Measurements from ENCODE around the gene AFF2. TPM values are rescaled to one million over a fixed set of nuclear protein-coding genes. Genes with fewer than 3 reads are reported as not detected.

Gene AFF2
- total and polyA plus RNA-seq, 2 donors from 2014 or later = 0.09 to 5.7 TPM

DNA sequence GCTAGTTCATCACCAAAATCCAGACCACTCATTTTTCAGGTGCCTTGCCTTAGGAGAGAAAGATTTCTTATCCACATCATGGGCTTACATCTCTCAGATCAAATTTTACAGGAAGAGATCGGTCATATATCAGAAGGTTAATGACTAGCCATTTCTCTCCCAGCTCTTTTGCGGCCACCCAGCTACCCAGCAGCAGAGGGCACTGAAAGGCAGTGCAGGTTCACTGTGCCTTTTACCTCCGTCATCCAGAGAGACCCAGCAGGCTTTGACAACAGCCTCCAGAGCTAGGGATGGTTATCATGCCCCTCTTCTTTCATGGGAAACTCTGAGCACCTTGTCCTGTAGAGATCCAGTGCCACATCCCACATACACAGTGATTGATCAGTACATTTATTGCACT, 384.8 kb downstream of the AFF2 start:
- FAIRE-seq (no peak), DNase-seq (no peak)
- Histone ChIP-seq H3K27ac (ENCODE audit: low read depth in 2 of 2, low read length in 2 of 2) (no peak overlapping the region), H3K4me3 (ENCODE audit: low read length in 3 of 3) (no peak overlapping the region), H3K9me3 (ENCODE audit: control insufficient read depth in 2 of 3, insufficient read depth in 1 of 3, low read length in 3 of 3) (no peaks in the 10 kb centered on the region), H3K27me3 (ENCODE audit: control insufficient read depth, insufficient read depth, low read length) (peaks cover 3% of the 10 kb centered on the region), H3K9ac (ENCODE audit: low read length in 3 of 3) (no peak overlapping the region), H3K36me3 (ENCODE audit: control insufficient read depth in 2 of 3, insufficient read depth in 3 of 3, low read length in 3 of 3) (no peaks in the 10 kb centered on the region), H3K4me1 (ENCODE audit: control insufficient read depth in 2 of 3, insufficient read depth in 2 of 3, low read depth in 1 of 3, low read length in 3 of 3) (no peaks in the 10 kb centered on the region)
- TF ChIP-seq, protein P1, sequence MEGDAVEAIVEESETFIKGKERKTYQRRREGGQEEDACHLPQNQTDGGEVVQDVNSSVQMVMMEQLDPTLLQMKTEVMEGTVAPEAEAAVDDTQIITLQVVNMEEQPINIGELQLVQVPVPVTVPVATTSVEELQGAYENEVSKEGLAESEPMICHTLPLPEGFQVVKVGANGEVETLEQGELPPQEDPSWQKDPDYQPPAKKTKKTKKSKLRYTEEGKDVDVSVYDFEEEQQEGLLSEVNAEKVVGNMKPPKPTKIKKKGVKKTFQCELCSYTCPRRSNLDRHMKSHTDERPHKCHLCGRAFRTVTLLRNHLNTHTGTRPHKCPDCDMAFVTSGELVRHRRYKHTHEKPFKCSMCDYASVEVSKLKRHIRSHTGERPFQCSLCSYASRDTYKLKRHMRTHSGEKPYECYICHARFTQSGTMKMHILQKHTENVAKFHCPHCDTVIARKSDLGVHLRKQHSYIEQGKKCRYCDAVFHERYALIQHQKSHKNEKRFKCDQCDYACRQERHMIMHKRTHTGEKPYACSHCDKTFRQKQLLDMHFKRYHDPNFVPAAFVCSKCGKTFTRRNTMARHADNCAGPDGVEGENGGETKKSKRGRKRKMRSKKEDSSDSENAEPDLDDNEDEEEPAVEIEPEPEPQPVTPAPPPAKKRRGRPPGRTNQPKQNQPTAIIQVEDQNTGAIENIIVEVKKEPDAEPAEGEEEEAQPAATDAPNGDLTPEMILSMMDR (IDR thresholded peaks at IDR 0.05; ENCODE audit: borderline replicate concordance, extremely low read depth, insufficient read depth) = no peak
- intact Hi-C loops (cut with DNase I) = no loop called here

DNA sequence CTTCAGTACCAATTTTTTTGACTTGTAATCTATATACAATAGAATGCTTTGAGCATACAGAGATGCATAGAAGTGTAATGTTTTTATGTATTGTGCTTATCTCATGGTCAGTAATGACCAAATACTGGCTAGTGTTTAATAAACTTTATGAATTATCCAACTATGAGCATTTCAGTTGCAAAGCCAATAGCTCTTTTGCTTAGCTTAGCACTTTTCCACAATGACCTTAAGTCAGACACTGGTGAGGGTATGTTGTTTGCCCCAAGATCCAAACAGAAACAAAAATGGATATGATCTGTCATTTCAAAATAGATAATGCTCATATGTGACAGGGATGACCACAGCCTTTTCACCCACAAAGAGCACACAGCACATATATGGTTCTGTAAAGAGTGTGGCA, 393.0 kb downstream of the AFF2 start:
- intact Hi-C loops (cut with DNase I) = no loop called here
- no peaks in the 10 kb centered on the region for H3K4me1 ChIP-seq (ENCODE audit: control insufficient read depth in 2 of 3, insufficient read depth in 2 of 3, low read depth in 1 of 3, low read length in 3 of 3)
- H3K27me3 ChIP-seq (ENCODE audit: control insufficient read depth, insufficient read depth, low read length) = peaks cover 2% of the 10 kb centered on the region
- FAIRE-seq (no peak), DNase-seq (no peak)
- no peak overlapping the region for H3K27ac ChIP-seq (ENCODE audit: low read depth in 2 of 2, low read length in 2 of 2)
- TF ChIP-seq, protein P1 (IDR thresholded peaks at IDR 0.05; ENCODE audit: borderline replicate concordance, extremely low read depth, insufficient read depth) = no peak
- no peaks in the 10 kb centered on the region for H3K9me3 ChIP-seq (ENCODE audit: control insufficient read depth in 2 of 3, insufficient read depth in 1 of 3, low read length in 3 of 3)
- H3K4me3 ChIP-seq (ENCODE audit: low read length in 3 of 3) = no peak overlapping the region
- no peaks in the 10 kb centered on the region for H3K36me3 ChIP-seq (ENCODE audit: control insufficient read depth in 2 of 3, insufficient read depth in 3 of 3, low read length in 3 of 3)
- no peak overlapping the region for H3K9ac ChIP-seq (ENCODE audit: low read length in 3 of 3)

DNA sequence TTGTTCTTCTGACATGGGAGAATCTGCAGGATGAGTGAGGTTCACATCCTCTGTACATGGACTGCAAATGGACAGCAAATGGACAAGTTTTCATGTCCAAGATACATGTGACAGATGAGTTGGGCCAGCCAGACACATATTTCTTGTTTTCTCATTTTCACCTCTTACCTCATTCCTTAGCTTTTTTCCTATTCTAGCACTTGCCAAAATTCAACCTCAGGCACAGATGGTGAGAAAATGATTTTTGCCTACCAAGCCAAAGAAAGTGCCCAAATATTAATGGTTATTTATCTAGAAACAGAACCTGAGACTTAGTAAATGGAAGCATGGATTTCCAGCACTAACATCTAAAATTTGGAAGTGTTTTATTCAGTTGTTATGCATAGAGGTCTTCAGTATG, 402.2 kb downstream of the AFF2 start:
- Histone ChIP-seq H3K27ac (ENCODE audit: low read depth in 2 of 2, low read length in 2 of 2) (no peak overlapping the region), H3K27me3 (ENCODE audit: control insufficient read depth, insufficient read depth, low read length) (peaks cover 3% of the 10 kb centered on the region), H3K4me3 (ENCODE audit: low read length in 3 of 3) (no peak overlapping the region), H3K9ac (ENCODE audit: low read length in 3 of 3) (no peak overlapping the region), H3K9me3 (ENCODE audit: control insufficient read depth in 2 of 3, insufficient read depth in 1 of 3, low read length in 3 of 3) (no peaks in the 10 kb centered on the region), H3K36me3 (ENCODE audit: control insufficient read depth in 2 of 3, insufficient read depth in 3 of 3, low read length in 3 of 3) (no peaks in the 10 kb centered on the region), H3K4me1 (ENCODE audit: control insufficient read depth in 2 of 3, insufficient read depth in 2 of 3, low read depth in 1 of 3, low read length in 3 of 3) (no peaks in the 10 kb centered on the region)
- intact Hi-C loops (cut with DNase I) = no loop called here
- FAIRE-seq (no peak), DNase-seq (no peak)
- TF ChIP-seq, protein P1 (IDR thresholded peaks at IDR 0.05; ENCODE audit: borderline replicate concordance, extremely low read depth, insufficient read depth) = no peak

DNA sequence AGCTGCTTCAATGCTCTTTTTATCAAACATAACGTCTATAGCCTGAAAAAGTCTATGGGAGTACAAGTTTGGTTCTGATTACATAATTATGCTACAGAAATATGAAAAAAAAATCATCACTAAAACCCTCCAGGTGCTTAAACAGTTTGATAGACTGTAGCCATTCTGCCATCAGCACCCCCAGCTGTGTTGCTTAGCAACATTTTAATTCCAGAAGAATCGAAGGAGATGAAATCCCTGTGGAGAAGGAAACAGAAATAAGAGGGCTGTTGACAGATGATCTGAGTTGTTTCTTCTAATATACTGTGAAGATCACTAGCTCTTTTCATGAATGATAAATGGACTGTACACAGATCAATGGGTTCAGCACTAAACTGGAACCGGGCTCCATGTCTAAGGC, 402.8 kb downstream of the AFF2 start:
- Histone ChIP-seq H3K36me3 (ENCODE audit: control insufficient read depth in 2 of 3, insufficient read depth in 3 of 3, low read length in 3 of 3) (no peaks in the 10 kb centered on the region), H3K27me3 (ENCODE audit: control insufficient read depth, insufficient read depth, low read length) (peaks cover 3% of the 10 kb centered on the region), H3K27ac (ENCODE audit: low read depth in 2 of 2, low read length in 2 of 2) (no peak overlapping the region), H3K9ac (ENCODE audit: low read length in 3 of 3) (no peak overlapping the region), H3K9me3 (ENCODE audit: control insufficient read depth in 2 of 3, insufficient read depth in 1 of 3, low read length in 3 of 3) (no peaks in the 10 kb centered on the region), H3K4me1 (ENCODE audit: control insufficient read depth in 2 of 3, insufficient read depth in 2 of 3, low read depth in 1 of 3, low read length in 3 of 3) (no peaks in the 10 kb centered on the region), H3K4me3 (ENCODE audit: low read length in 3 of 3) (no peak overlapping the region)
- TF ChIP-seq, protein P1 (IDR thresholded peaks at IDR 0.05; ENCODE audit: borderline replicate concordance, extremely low read depth, insufficient read depth) = no peak
- intact Hi-C loops (cut with DNase I) = no loop called here
- DNase-seq (no peak), FAIRE-seq (no peak)
